Measurements from ENCODE around the gene NFATC3. TPM values are rescaled to one million over a fixed set of nuclear protein-coding genes. Genes with fewer than 3 reads are reported as not detected.
"Not testable (repeated sequence)": the region's sequence is repeated elsewhere in the genome, so short reads cannot be mapped to it uniquely, and the experiment has no call there.

The NFATC3 gene
- total RNA-seq, 2 experiments from 2014 or later: 84.8 to 94.4 TPM

- H3K4me1 Mint-ChIP-seq (ENCODE audit: low read depth): peaks cover 90% of the 10 kb centered on the region
- H3K27me3 Mint-ChIP-seq; H3K27me3 ChIP-seq (ENCODE audit: control insufficient read depth in 1 of 2, insufficient read depth in 2 of 2, low read length in 2 of 2); H3K9me3 ChIP-seq (ENCODE audit: control insufficient read depth in 1 of 2, insufficient read depth in 1 of 2, low read length in 2 of 2); H3K36me3 ChIP-seq (ENCODE audit: insufficient read depth, low read length); H3K27ac ChIP-seq (ENCODE audit: low read depth in 1 of 2, low read length in 2 of 2); ATAC-seq (ENCODE audit: poor library complexity); CTCF ChIA-PET; intact Hi-C loops (cut with DNase I, micrococcal nuclease); DNase-seq; H3K4me3 Mint-ChIP-seq; H3K4me3 ChIP-seq (ENCODE audit: low read length); POLR2A ChIA-PET: not testable (repeated sequence)
- peaks cover 15% of the 10 kb centered on the region for H3K9me3 Mint-ChIP-seq
- H3K27ac Mint-ChIP-seq: peak overlapping the region; percentile 45
- peaks cover 47% of the 10 kb centered on the region for H3K4me1 ChIP-seq (ENCODE audit: insufficient read depth, low read length)
- H3K36me3 Mint-ChIP-seq (ENCODE audit: low read depth): peaks cover 56% of the 10 kb centered on the region
Measured at GRCh38 chr16:68110611-68111010, 25.4 kb downstream of the NFATC3 start.

GRCh38 chr16:68111379-68111778, 26.2 kb downstream of the NFATC3 start:
- peaks cover 2% of the 10 kb centered on the region for H3K36me3 ChIP-seq (ENCODE audit: insufficient read depth, low read length)
- intact Hi-C loops (cut with DNase I, micrococcal nuclease): no loop called here
- no peak overlapping the region for H3K27ac ChIP-seq (ENCODE audit: low read depth in 1 of 2, low read length in 2 of 2)
- Mint-ChIP-seq H3K27ac (peak overlapping the region; percentile 45), H3K4me3 (peak overlapping the region; percentile 5), H3K4me1 (ENCODE audit: low read depth) (peaks cover 91% of the 10 kb centered on the region), H3K27me3 (no peaks in the 10 kb centered on the region), H3K36me3 (ENCODE audit: low read depth) (peaks cover 55% of the 10 kb centered on the region), H3K9me3 (peaks cover 15% of the 10 kb centered on the region)
- CTCF ChIA-PET: no interaction called here
- no peak for TF ChIP-seq CTCF (IDR thresholded peaks at IDR 0.05)
- H3K27me3 ChIP-seq (ENCODE audit: control insufficient read depth in 1 of 2, insufficient read depth in 2 of 2, low read length in 2 of 2): no peaks in the 10 kb centered on the region
- POLR2A ChIA-PET: no interaction called here
- peaks cover 4 to 7% of the 10 kb centered on the region in 2 experiments for H3K9me3 ChIP-seq (ENCODE audit: control insufficient read depth in 1 of 2, insufficient read depth in 1 of 2, low read length in 2 of 2)
- no peak for ATAC-seq (ENCODE audit: poor library complexity)
- peaks cover 45% of the 10 kb centered on the region for H3K4me1 ChIP-seq (ENCODE audit: insufficient read depth, low read length)
- DNase-seq: no peak
- H3K4me3 ChIP-seq (ENCODE audit: low read length): no peak overlapping the region

GRCh38 chr16:68113059-68113761, 28.0 kb downstream of the NFATC3 start:
- peaks cover 46% of the 10 kb centered on the region for H3K36me3 Mint-ChIP-seq (ENCODE audit: low read depth)
- Histone ChIP-seq H3K27ac (ENCODE audit: low read depth in 1 of 2, low read length in 2 of 2) (no peak overlapping the region), H3K9me3 (ENCODE audit: control insufficient read depth in 1 of 2, insufficient read depth in 1 of 2, low read length in 2 of 2) (peaks cover 4 to 7% of the 10 kb centered on the region in 2 experiments), H3K27me3 (ENCODE audit: control insufficient read depth in 1 of 2, insufficient read depth in 2 of 2, low read length in 2 of 2) (no peaks in the 10 kb centered on the region), H3K36me3 (ENCODE audit: insufficient read depth, low read length) (peaks cover 2% of the 10 kb centered on the region), H3K4me1 (ENCODE audit: insufficient read depth, low read length) (peaks cover 44% of the 10 kb centered on the region), H3K4me3 (ENCODE audit: low read length) (no peak overlapping the region)
- CTCF ChIA-PET: no interaction called here
- H3K4me1 Mint-ChIP-seq (ENCODE audit: low read depth): peaks cover 92% of the 10 kb centered on the region
- H3K4me3 Mint-ChIP-seq: peak overlapping the region; percentile 18
- intact Hi-C loops (cut with DNase I, micrococcal nuclease): no loop called here
- POLR2A ChIA-PET: interaction anchor here (0.6 kb wide), 1 partner anchor 114 kb away, joined by 3 read pairs; no protein-coding TSS in a partner anchor
- ATAC-seq (ENCODE audit: poor library complexity): no peak
- H3K27me3 Mint-ChIP-seq: no peaks in the 10 kb centered on the region
- H3K27ac Mint-ChIP-seq: peak overlapping the region; percentile 61
- TF ChIP-seq CTCF (IDR thresholded peaks at IDR 0.05): no peak
- peaks cover 15% of the 10 kb centered on the region for H3K9me3 Mint-ChIP-seq
- DNase-seq: no peak
